ENCODE measurements around the gene SUGCT.

The SUGCT gene

DNA sequence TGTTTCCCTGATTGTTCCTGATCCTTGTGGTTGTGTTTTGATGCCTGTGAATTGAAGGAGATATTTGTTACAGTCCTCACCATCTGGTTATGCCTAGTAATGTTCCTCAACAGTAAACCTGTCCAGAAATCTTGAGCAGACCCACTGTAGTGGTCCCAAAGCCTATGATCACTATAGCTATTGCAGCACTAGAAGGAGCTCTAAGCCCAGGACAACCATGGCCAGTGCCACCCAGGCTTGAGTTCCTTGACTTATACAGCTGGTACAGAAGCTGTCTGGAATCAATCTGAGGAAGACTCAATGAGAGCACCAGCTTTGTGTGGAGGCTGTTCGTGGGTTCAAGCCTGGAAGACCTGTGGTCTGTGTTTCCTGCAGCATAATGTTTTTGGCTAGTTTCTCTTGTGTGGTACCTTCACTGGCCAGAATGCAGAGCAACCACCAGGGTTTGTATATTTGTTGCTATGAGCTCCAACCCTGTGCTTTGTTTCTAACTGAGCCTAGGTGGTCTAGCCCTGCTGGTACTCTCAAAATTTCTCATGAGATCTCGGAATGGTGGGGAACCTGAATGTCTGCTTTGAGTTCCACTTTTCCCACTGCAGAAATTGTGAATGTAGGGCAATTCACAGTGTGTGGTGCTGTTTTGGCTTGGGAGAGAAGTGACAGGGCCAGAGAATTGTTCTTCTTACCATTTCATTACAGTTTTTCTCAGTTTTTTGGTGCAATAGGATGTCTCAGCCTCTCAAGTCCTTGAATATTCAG lies 355.2 kb downstream of the SUGCT start:
- TF ChIP-seq, protein P1, sequence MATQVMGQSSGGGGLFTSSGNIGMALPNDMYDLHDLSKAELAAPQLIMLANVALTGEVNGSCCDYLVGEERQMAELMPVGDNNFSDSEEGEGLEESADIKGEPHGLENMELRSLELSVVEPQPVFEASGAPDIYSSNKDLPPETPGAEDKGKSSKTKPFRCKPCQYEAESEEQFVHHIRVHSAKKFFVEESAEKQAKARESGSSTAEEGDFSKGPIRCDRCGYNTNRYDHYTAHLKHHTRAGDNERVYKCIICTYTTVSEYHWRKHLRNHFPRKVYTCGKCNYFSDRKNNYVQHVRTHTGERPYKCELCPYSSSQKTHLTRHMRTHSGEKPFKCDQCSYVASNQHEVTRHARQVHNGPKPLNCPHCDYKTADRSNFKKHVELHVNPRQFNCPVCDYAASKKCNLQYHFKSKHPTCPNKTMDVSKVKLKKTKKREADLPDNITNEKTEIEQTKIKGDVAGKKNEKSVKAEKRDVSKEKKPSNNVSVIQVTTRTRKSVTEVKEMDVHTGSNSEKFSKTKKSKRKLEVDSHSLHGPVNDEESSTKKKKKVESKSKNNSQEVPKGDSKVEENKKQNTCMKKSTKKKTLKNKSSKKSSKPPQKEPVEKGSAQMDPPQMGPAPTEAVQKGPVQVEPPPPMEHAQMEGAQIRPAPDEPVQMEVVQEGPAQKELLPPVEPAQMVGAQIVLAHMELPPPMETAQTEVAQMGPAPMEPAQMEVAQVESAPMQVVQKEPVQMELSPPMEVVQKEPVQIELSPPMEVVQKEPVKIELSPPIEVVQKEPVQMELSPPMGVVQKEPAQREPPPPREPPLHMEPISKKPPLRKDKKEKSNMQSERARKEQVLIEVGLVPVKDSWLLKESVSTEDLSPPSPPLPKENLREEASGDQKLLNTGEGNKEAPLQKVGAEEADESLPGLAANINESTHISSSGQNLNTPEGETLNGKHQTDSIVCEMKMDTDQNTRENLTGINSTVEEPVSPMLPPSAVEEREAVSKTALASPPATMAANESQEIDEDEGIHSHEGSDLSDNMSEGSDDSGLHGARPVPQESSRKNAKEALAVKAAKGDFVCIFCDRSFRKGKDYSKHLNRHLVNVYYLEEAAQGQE (IDR thresholded peaks at IDR 0.05; ENCODE audit: insufficient replicate concordance, low read depth): no peak
- TF ChIP-seq GABPA (IDR thresholded peaks at IDR 0.05; ENCODE audit: low read depth) (no peak), SPI1 (IDR thresholded peaks at IDR 0.05; ENCODE audit: borderline replicate concordance, low read depth) (no peak), POLR2AphosphoS5 (IDR thresholded peaks at IDR 0.05; ENCODE audit: low read depth) (no peak)
- TF ChIP-seq, protein P2, sequence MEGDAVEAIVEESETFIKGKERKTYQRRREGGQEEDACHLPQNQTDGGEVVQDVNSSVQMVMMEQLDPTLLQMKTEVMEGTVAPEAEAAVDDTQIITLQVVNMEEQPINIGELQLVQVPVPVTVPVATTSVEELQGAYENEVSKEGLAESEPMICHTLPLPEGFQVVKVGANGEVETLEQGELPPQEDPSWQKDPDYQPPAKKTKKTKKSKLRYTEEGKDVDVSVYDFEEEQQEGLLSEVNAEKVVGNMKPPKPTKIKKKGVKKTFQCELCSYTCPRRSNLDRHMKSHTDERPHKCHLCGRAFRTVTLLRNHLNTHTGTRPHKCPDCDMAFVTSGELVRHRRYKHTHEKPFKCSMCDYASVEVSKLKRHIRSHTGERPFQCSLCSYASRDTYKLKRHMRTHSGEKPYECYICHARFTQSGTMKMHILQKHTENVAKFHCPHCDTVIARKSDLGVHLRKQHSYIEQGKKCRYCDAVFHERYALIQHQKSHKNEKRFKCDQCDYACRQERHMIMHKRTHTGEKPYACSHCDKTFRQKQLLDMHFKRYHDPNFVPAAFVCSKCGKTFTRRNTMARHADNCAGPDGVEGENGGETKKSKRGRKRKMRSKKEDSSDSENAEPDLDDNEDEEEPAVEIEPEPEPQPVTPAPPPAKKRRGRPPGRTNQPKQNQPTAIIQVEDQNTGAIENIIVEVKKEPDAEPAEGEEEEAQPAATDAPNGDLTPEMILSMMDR (IDR thresholded peaks at IDR 0.05; ENCODE audit: insufficient read depth, low read length): no peak
- Histone ChIP-seq H3K27me3 (ENCODE audit: insufficient read depth, poor library complexity, severe bottlenecking) (no peaks in the 10 kb centered on the region), H3K27ac (replicated peaks) (no peak overlapping the region), H3K4me3 (replicated peaks; ENCODE audit: insufficient read depth, low read length) (no peak overlapping the region)
- no peak for DNase-seq (ENCODE audit: low read depth in 1 of 2, low spot score in 1 of 2)

DNA sequence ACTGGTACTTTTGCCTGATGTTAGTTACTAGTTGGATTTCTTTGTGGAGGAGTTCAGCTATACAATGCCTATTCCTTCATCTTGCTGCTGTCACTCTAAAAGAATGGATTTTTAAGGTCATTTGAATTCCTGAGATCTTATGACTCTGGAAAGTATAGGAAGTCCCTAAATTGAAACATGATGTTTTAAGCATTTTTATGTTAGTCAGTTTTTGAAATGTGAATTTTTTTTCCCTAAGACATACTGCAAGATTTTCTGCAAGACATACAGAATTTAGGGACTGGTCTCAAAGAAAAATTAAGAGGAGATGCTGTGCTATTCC lies 355.8 kb downstream of the SUGCT start:
- Histone ChIP-seq H3K27me3 (ENCODE audit: insufficient read depth, poor library complexity, severe bottlenecking) (no peaks in the 10 kb centered on the region), H3K27ac (replicated peaks) (no peak overlapping the region), H3K4me3 (replicated peaks; ENCODE audit: insufficient read depth, low read length) (no peak overlapping the region)
- TF ChIP-seq GABPA (IDR thresholded peaks at IDR 0.05; ENCODE audit: low read depth): no peak
- TF ChIP-seq, protein P1 (IDR thresholded peaks at IDR 0.05; ENCODE audit: insufficient replicate concordance, low read depth): no peak
- TF ChIP-seq, protein P2 (IDR thresholded peaks at IDR 0.05; ENCODE audit: insufficient read depth, low read length): no peak
- no peak for TF ChIP-seq SPI1 (IDR thresholded peaks at IDR 0.05; ENCODE audit: borderline replicate concordance, low read depth)
- DNase-seq (ENCODE audit: low read depth in 1 of 2, low spot score in 1 of 2): no peak

DNA sequence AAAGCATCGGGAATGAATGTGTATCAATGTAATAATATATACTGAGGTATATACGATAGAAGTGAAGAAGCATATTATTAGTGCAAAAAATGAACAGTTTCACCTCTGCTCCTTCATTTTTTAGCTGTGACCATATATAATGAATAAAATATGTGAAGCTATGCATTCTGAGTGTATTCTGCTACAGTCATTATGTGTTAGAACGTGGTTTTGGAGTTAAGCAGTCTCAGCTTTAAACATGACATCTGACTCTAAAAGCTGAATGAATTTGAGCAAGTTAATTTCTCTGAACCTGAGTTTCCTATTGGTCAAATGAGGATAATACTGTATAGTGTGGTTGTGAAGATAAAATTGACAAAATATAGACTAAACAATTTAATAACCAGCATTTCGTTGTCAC lies 358.1 kb downstream of the SUGCT start:
- no peak for DNase-seq (ENCODE audit: low read depth in 1 of 2, low spot score in 1 of 2)
- H3K27me3 ChIP-seq (ENCODE audit: insufficient read depth, poor library complexity, severe bottlenecking): no peaks in the 10 kb centered on the region
- no peak overlapping the region for H3K4me3 ChIP-seq (replicated peaks; ENCODE audit: insufficient read depth, low read length)
- no peak overlapping the region for H3K27ac ChIP-seq (replicated peaks)
- no peak for TF ChIP-seq SPI1 (IDR thresholded peaks at IDR 0.05; ENCODE audit: borderline replicate concordance, low read depth)
- no peak for TF ChIP-seq GABPA (IDR thresholded peaks at IDR 0.05; ENCODE audit: low read depth)
- TF ChIP-seq, protein P1 (IDR thresholded peaks at IDR 0.05; ENCODE audit: insufficient replicate concordance, low read depth): no peak
- TF ChIP-seq, protein P2 (IDR thresholded peaks at IDR 0.05; ENCODE audit: insufficient read depth, low read length): no peak
- no peak for TF ChIP-seq POLR2AphosphoS5 (IDR thresholded peaks at IDR 0.05; ENCODE audit: low read depth)
